ENCODE measurements around the gene IMP4. TPM values are rescaled to one million over a fixed set of nuclear protein-coding genes. Genes with fewer than 3 reads are reported as not detected.
A peak's percentile ranks its signal among the peaks of the same experiment; 100 is the strongest.

Gene IMP4
- total and polyA plus RNA-seq, 10 of the 15 experiments (the other 5 are each of a cell fraction or from before 2014, with no cell fraction given): 41.4 to 242 (median 166) TPM

DNA sequence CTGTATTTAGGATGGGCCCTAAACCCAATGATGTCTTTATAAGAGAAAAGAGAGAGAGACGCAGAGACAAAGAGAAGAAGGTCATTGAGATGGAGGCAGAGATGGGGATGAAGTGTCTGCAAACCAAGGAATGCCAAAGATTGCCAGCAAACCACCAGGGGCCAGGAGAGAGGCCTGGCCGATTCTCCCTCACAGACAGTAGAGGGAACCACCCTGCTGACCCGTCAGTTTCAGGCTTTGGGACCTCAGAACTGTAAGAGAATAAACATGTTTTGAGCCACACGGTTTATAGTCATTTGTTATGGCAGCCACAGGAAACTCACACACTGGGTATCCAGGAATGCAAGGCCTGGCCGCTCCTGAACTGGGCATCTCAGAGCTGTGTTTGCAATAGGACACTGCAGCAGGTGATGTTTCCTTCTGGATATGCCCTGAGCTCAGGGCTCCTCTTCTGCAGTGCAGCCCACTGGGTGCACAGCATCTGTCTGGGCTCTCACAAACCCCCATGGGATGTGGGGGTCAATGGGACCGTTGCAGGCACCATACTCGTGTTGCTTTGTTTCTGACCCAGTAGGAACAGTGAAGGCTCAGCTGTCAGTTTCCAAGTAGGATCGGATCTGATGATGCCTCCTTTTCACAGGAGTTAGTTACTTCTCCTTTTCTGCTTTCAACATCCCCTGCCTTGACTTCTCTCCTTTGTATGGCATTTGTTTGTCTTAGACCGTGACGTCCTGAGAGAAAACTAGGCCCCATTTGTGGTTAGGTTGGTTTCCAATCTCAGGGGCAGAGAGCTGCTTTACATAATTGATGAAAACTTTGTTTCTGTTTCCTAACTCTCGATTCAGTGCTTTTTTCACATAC is 34.0 kb downstream of the IMP4 start (continued):
- TF ChIP-seq ZBTB11 (CRISPR knock-in tag; IDR thresholded peaks at IDR 0.05): no peak
- TF ChIP-seq EZH2 (IDR thresholded peaks at IDR 0.05; ENCODE audit: borderline replicate concordance, control insufficient read depth, low read depth, low read length): no peak
- TF ChIP-seq ASH2L (IDR thresholded peaks at IDR 0.05; ENCODE audit: borderline replicate concordance, low read depth): no peak
- TF ChIP-seq ZNF207 (IDR thresholded peaks at IDR 0.05; ENCODE audit: borderline replicate concordance): no peak
- peak; percentile 84 for TF ChIP-seq DPF2 (IDR thresholded peaks at IDR 0.05)
- TF ChIP-seq BRCA1 (IDR thresholded peaks at IDR 0.05; ENCODE audit: low read depth, low read length): no peak
- peak; percentile 34 to 43 (median 42); a peak in 4 of 6 replicates for TF ChIP-seq CTCF (IDR thresholded peaks at IDR 0.05 in 2 of 3, conservative IDR thresholded peaks at IDR 0.05 in 1 of 3; ENCODE audit: control insufficient read depth in 2 of 3, extremely low read depth in 1 of 3, insufficient read depth in 1 of 3, low read depth in 3 of 3, low read length in 3 of 3)
- TF ChIP-seq POU2F2 (IDR thresholded peaks at IDR 0.05; ENCODE audit: borderline replicate concordance, low read depth, low read length): peak; percentile 72; the same call in 2 of the 3 replicates
- TF ChIP-seq, protein P1, sequence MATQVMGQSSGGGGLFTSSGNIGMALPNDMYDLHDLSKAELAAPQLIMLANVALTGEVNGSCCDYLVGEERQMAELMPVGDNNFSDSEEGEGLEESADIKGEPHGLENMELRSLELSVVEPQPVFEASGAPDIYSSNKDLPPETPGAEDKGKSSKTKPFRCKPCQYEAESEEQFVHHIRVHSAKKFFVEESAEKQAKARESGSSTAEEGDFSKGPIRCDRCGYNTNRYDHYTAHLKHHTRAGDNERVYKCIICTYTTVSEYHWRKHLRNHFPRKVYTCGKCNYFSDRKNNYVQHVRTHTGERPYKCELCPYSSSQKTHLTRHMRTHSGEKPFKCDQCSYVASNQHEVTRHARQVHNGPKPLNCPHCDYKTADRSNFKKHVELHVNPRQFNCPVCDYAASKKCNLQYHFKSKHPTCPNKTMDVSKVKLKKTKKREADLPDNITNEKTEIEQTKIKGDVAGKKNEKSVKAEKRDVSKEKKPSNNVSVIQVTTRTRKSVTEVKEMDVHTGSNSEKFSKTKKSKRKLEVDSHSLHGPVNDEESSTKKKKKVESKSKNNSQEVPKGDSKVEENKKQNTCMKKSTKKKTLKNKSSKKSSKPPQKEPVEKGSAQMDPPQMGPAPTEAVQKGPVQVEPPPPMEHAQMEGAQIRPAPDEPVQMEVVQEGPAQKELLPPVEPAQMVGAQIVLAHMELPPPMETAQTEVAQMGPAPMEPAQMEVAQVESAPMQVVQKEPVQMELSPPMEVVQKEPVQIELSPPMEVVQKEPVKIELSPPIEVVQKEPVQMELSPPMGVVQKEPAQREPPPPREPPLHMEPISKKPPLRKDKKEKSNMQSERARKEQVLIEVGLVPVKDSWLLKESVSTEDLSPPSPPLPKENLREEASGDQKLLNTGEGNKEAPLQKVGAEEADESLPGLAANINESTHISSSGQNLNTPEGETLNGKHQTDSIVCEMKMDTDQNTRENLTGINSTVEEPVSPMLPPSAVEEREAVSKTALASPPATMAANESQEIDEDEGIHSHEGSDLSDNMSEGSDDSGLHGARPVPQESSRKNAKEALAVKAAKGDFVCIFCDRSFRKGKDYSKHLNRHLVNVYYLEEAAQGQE (IDR thresholded peaks at IDR 0.05; ENCODE audit: low read depth, low read length): no peak
- no peak for TF ChIP-seq JUND (IDR thresholded peaks at IDR 0.05; ENCODE audit: low read depth, low read length)
- TF ChIP-seq SIN3A (IDR thresholded peaks at IDR 0.05; ENCODE audit: low read depth, low read length): no peak
- TF ChIP-seq RCOR1 (conservative IDR thresholded peaks at IDR 0.05; ENCODE audit: low read depth, low read length): no peak
- no peak for TF ChIP-seq BCLAF1 (IDR thresholded peaks at IDR 0.05)
- TF ChIP-seq PAX8 (IDR thresholded peaks at IDR 0.05): no peak

All from GM12878 (cell line).